Measurements from ENCODE around the gene CASTOR1.

GRCh38 chr22:30318799-30319419 lies 29.6 kb upstream of the CASTOR1 start:
- TF ChIP-seq, protein P1, sequence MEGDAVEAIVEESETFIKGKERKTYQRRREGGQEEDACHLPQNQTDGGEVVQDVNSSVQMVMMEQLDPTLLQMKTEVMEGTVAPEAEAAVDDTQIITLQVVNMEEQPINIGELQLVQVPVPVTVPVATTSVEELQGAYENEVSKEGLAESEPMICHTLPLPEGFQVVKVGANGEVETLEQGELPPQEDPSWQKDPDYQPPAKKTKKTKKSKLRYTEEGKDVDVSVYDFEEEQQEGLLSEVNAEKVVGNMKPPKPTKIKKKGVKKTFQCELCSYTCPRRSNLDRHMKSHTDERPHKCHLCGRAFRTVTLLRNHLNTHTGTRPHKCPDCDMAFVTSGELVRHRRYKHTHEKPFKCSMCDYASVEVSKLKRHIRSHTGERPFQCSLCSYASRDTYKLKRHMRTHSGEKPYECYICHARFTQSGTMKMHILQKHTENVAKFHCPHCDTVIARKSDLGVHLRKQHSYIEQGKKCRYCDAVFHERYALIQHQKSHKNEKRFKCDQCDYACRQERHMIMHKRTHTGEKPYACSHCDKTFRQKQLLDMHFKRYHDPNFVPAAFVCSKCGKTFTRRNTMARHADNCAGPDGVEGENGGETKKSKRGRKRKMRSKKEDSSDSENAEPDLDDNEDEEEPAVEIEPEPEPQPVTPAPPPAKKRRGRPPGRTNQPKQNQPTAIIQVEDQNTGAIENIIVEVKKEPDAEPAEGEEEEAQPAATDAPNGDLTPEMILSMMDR (IDR thresholded peaks at IDR 0.05; ENCODE audit: insufficient read depth, low read length, poor library complexity, severe bottlenecking): no peak
- no peak for TF ChIP-seq EZH2phosphoT487 (conservative IDR thresholded peaks at IDR 0.05; ENCODE audit: low read length)

All from SU-DHL-6 (cell line).